ENCODE measurements around the gene COG7.
"Not testable (repeated sequence)": the region's sequence is repeated elsewhere in the genome, so short reads cannot be mapped to it uniquely, and the experiment has no call there.

Gene COG7

DNA sequence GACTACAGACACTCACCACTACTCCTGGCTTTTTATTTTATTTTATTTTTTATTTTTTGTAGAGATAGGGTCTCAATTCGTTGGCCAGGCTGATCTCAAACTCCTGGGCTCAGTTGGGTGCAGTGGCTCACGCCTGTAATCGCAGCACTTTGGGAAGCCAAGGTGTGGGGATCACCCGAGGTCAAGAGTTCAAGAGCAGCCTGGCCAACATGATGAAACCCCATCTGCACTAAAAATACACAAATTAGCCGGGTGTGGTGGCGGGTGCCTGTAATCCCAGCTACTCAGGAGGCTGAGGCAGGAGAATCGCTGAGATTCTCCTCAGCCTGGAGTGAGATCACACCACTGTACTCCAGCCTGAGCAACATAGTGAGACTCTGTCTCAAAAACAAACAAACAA, 86.6 kb downstream of the COG7 start:
- FAIRE-seq; DNase-seq (ENCODE audit: insufficient read length, low spot score): not testable (repeated sequence)

DNA sequence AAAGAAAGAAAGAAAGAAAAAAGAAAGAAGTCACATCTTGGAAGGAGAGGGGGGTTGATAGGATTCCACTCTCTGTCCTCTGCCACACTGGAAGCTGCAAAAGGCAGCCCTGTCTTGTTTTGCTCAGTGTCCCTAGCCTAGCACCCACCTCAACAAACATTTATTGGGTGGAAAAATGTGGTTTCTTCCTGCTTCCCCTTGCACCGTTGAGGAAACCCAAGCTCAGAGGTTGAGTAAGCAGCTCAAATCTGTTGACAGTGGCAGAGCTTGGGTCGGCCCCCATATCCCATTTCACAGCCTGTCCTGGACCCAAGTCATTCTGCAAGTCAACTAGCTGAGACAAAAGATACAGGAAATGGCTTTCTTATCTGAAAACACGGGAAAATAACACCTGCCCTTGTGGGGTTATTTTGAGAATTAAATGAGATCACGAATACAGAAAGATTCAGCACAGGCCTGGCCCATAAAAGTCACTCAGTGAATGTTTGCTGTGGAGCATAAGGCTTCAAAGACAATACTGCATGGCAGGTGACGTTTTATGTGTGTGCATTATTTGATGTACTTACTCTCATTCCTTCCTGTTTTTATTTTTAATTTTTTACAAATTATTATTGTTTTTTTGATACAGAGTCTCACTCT, 87.3 kb downstream of the COG7 start:
- DNase-seq (ENCODE audit: insufficient read length, low spot score) (no peak), FAIRE-seq (no peak)

DNA sequence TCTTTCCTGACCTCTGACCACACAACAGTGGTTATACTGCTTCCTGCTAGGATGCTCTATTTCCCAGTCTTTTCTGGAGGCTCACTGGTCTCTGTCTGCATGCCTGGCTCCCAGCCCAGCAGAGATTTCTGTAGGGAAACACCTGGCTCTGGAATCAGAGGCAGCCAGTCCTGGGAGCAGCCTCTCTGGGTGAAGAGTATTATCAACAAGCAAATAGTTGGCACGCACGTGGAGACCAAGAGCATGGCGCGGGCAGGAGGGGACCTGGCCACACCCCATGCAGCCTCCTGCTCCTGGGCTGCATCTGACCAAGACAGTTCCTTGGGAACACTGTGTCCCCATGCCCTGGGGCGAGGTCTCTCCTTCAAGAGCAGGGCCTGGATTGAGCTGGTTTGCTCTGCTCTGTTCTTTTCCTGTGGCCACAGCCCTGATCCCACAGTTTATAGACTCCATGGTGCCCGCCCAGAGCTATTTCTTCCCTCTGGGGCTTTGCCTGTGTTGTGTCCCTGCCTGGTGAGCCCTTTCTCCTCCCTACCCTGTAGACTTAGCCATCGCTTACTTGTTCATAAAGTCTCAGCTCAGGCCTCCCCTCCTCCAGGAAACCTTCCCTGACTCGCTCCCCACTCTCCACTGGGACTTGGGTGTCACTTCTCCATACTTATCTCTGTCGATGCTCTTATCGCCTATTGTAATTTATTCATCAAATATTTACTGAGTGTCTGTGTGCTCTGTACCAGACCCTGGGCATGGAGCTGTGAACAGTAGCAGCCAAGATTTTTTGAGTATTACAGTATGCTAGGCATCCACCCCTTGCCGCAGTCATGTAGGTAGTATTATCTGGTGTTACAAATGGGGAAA, 90.3 kb downstream of the COG7 start:
- FAIRE-seq = no peak
- DNase-seq (ENCODE audit: insufficient read length, low spot score) = no peak

DNA sequence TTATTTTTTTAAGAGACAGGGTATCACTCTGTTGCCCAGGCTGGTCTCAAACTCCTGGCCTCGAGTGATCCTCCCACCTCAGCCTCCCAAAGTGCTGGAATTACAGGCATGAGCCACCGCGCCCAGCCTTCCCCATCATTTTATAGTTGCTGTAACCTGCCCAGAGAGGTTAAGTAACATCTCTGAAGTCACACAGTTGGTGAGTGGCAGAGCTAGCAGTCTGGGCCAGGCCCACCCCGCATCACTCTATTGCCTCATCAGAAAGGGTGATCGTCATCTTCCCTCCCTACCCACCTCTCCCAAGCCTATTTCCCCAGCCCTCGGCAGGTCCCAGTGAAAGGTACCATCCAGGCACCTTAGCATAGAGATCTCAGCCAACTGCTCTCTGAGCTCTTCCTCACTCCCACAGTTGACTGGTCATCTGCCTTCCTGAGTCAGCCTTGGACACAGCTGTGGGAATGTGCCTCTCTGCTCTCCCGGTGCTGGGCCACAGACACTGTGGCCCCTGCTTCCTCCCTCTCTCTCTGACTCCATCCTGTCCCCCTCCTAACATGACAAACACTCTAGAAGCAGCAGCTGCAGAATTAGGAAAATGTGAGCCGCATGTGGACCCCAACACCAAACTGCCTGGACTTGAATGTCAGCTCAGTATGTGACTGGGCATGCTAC, 93.8 kb downstream of the COG7 start:
- DNase-seq (ENCODE audit: insufficient read length, low spot score) (no peak), FAIRE-seq (no peak)

DNA sequence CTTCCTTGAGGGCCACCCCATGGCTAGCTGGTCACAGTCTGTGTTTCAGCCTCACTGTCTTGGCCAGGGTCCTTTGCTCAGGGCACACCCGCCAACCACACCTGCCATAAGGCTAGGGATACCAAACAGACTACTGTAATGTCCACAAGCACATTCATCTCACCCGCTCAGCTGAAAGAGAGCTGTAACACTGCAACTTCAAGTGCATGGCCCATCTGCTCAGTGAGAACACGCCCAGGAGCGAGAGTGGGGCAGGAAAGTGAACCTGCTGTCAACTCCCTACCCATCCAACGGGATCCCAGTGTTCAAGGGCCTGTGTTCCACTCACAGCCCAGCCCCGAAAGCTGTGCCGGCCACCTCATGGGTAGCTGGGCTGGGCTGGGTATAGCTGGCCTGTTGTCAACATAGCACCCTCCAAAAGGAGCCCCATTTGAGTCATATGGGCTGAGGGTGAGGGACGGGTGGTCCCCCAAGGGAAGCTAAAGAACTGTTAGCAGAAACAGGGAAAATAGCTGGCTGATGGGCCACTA, 95.2 kb downstream of the COG7 start:
- FAIRE-seq = no peak
- DNase-seq (ENCODE audit: insufficient read length, low spot score) = no peak

DNA sequence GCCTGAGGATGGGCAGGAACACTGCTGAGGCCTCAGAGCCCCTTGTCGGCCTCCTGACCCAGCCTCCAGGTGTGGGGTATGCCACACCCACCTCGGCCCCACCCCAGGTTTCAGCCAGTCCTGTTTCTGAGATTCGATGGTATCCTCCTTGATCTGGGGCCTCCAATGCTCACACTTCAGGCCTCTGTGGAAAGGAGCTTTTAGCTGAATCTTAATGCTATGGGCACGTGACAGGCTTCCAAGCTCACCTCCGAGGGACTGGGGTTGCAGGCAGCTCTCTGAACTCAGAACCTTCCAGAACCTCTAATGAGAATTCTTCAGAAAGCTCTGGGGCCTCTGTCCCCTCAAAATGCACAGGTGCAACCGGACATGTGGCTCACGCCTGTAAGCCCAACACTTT, 96.0 kb downstream of the COG7 start:
- DNase-seq (ENCODE audit: insufficient read length, low spot score) = no peak

DNA sequence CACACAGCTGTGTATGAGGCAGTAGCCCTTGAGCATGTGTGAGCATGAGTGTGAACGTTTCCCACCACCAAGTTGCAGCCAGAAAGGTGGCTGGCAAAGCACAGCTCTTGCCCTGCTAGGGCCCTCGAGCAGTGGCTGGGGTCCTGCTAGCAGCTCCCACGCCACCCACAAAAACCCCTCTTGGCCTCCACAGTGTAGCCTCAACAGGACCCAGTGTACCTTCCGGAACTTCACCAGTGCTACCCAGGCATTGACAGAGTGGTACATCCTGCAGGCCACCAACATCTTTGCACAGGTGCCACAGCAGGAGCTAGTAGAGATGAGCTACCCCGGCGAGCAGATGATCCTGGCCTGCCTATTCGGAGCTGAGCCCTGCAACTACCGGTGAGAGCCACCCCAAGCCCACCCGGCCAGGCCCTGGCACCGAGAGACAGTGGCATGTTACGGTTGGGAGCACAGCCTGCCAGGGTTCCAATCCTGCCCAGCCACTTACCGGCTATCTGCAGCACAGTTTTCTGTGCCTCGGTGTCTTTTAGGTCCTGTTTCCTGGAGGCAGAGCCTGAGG, 97.8 kb downstream of the COG7 start:
- DNase-seq (ENCODE audit: insufficient read length, low spot score) (no peak), FAIRE-seq (no peak)

More for the DNA sequence above, 96.0 kb downstream of the COG7 start:
- FAIRE-seq = no peak

DNA sequence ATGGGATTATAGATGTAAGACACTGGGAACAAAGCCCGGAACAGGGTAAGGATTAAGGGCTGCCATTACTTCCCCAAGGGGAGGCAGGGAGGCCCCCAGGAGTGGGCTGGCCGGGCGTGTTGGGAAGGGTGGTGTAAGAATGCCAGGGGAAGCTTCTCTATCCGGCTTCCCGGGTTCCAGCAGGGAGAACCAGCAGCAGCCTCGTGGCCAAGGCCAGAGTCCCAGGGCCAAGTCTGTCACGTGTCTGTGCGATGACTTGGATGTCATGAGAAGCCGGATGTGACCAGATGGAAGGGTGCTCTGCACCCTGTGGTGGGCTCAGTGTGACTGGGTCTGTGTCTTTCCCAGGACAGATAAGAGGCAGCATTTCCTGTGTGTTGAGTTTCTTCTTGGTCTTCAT, 98.7 kb downstream of the COG7 start:
- FAIRE-seq = no peak

DNA sequence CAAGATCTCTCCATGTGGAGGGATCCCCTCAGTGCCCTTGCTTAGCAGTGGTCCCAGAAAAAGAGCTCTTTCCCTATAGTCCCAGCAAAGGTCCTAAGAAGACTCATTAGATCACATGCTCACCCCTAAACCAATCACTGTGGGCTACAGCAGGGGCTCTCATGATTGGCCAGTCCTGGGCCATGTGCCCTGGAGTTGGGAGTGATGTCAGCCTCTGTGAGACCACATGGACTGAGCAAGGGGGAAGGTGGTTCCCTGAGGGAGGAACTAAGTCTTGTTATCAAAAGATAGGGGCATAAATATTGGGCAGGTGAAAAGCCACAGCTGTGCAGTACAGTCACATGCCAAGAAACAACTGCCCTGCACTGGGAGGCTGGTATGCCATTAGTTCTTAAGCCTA, 99.5 kb downstream of the COG7 start:
- no peak for DNase-seq (ENCODE audit: insufficient read length, low spot score)

More for the DNA sequence above, 98.7 kb downstream of the COG7 start:
- no peak for DNase-seq (ENCODE audit: insufficient read length, low spot score)

DNA sequence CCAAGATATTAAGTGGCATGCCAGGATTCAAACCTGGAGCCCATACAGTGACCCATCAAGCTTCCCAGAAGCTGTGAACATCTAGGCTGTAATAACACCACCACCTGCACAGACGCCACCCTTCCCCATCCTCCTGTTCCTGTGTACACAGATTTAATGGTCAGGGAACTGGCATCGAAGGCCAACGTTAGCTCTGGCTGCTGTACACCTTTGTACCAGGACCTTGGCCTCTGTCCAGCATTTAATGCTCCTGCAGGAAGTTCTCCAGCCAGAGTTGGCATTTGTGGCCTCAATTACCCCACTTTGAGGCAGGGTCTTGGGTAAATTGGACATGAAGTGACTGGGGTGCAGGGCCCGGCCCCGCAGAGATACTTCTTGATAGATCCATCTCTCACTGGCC, 101.6 kb downstream of the COG7 start:
- no peak for FAIRE-seq
- DNase-seq (ENCODE audit: insufficient read length, low spot score) = no peak

More for the DNA sequence above, 99.5 kb downstream of the COG7 start:
- FAIRE-seq = no peak

DNA sequence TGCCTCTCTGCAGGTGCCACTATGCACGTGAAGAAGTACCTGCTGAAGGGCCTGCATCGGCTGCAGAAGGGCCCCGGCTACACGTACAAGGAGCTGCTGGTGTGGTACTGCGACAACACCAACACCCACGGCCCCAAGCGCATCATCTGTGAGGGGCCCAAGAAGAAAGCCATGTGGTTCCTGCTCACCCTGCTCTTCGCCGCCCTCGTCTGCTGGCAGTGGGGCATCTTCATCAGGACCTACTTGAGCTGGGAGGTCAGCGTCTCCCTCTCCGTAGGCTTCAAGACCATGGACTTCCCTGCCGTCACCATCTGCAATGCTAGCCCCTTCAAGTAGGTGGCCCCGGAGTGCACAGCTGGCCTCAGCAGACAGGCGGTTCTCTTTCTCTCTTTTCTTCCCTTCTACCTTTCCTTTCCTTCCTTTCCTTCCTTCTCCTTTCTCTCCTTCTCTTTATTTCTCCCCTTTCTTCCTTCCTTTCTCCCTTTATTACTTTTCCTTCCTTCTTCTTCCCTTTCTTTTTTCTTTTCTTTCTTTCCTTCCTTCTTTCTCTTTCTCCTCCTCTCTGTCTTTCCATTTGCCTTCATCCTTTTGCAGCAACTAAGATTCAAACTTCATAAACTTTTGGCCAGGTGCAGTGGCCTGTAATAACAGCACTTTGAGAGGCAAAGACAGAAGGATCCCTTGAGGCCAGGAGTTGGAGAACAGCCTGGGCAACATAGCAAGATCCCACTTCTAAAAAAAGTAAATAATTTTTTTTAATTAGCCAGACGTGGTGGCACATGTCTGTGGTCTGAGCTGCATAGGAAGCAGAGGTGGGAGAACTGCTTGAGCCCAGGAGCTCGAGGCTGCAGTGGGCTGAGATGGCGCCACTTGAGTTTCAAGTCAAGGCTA, 104.2 kb downstream of the COG7 start:
- no peak for FAIRE-seq
- no peak for DNase-seq (ENCODE audit: insufficient read length, low spot score)

DNA sequence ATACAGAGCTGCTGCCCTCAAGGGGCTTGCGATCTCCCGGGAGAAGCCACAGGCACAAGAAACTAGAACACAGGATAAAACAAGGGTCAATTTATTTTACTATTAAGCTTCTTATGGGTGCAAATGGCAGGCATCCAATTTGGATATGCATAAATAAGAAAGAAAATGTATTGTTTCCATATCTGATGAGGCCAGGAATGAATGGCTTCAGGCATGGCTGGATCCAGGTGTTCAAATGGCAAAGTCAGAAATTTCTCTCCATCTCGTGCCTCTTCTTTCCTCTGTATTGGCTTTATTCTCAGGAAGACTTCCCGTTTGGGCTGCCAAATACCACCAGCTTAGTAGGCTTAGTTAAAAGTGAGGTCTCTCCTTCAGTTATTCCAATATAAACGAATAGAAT, 107.8 kb downstream of the COG7 start:
- no peak for DNase-seq (ENCODE audit: insufficient read length, low spot score)
- no peak for FAIRE-seq

DNA sequence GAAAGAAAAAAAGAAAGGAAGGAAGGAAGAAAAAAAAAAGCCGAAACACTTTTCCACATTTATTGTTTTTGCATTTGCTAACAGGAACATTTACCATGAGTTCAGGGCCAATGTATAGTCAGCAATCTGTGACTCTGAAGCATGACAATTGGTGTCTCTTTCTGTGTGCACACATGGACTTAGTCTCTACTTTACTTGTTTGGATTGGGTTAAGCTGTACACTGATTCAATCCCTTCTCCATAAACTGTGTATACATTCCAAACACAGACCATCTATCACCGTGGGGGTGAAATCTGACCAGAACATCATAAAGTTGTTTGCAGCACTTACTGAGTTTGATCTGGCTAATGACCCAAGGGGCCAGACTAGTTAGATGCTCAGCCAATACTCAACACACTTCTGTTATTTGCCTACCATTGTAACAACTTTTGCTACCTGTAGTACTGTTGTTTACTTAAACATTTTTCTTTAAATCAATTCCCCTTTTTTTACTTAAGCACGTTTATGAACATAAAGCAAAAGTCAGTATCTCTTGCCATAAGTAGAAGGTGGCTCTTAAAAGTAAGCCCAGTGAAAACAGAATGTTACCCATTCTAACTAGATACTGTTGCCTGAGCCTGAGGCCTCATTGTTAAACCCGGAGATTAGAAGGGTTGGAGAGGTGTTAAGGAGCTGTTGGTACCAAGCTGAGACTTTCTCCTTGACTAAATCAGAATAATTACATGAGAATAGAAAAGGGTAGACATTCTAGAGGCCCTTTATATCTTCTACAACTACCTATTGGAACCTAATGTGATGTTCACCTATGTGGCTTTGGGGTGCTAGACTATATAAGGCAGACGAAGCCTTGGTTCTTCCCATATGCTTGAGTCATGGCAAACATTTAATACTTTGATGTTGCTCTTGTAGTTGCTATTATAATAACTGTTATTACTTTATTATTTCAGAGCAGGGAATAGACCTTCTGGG, 109.1 kb downstream of the COG7 start:
- DNase-seq (ENCODE audit: insufficient read length, low spot score) = no peak
- FAIRE-seq = no peak

DNA sequence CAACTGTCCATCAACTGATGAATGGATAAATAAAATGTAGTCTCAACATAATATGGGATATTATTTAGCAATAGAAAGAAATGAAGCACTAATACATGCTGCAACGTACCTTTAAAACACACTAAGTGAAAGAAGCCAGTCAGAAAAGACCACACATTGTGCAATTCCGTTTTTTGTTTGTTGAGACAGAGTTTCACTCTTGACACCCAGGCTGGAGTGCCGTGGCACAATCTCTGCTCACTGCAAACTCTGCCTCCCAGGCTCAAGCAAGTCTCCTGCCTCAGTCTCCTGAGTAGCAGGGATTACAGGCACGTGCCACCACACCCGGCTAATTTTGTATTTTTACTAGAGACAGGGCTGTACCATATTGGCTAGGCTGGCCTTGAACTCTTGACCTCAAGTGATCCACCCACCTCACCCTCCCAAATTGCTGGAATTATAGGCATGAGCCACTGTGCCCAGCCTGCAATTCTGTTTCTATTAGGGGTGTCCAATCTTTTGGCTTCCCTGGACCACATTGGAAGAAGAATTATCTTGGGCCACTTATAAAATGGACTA, 110.8 kb downstream of the COG7 start:
- FAIRE-seq (no peak), DNase-seq (ENCODE audit: insufficient read length, low spot score) (no peak)

DNA sequence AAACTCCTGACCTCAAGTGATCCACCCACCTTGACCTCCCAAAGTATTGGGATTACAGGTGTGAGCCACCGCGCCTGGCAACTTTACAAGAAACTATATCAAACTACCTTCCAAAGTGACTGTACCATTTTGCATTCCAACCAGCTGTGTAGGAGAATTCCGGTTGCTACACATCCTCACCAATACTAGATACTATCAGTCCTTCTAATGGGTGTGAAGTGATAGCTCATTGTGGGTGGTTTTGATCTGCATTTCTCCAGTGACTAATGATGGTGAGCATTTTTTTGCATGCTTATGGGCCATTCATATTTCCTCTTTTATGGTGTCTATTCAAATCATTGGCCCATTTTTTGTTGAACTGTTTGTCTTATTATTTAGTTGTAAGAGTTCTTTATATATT, 113.2 kb downstream of the COG7 start:
- no peak for FAIRE-seq

More for the DNA sequence above, 113.2 kb downstream of the COG7 start:
- DNase-seq (ENCODE audit: insufficient read length, low spot score) = no peak
